ENCODE measurements around the gene TADA2A. TPM values are rescaled to one million over a fixed set of nuclear protein-coding genes. Genes with fewer than 3 reads are reported as not detected.

Gene TADA2A
- total RNA-seq, 1 experiment from 2014 or later, result 24.6 TPM

- no peak for DNase-seq (ENCODE audit: low read depth, low spot score)
- Histone ChIP-seq H3K27me3 (ENCODE audit: insufficient read depth, low read length) (no peaks in the 10 kb centered on the region), H3K9me2 (ENCODE audit: insufficient read depth) (no peaks in the 10 kb centered on the region), H3K36me3 (ENCODE audit: control insufficient read depth in 1 of 2, insufficient read depth in 2 of 2, low read length in 2 of 2) (no peaks in the 10 kb centered on the region; a peak in 1 of 4 replicates), H3K9me3 (ENCODE audit: control insufficient read depth in 1 of 2, insufficient read depth in 1 of 2, low read depth in 1 of 2, low read length in 2 of 2) (no peaks in the 10 kb centered on the region), H3K4me1 (ENCODE audit: control insufficient read depth in 1 of 2, insufficient read depth in 2 of 2, low read length in 2 of 2) (peaks cover 29 to 32% of the 10 kb centered on the region in 2 experiments), H3K27ac (ENCODE audit: low read depth, low read length) (no peak overlapping the region), H3K9ac (ENCODE audit: low read length) (no peak overlapping the region), H3K79me2 (ENCODE audit: insufficient read depth, low read length) (peaks cover 32% of the 10 kb centered on the region), H4K20me1 (ENCODE audit: insufficient read depth) (no peaks in the 10 kb centered on the region), H2AFZ (ENCODE audit: low read depth, low read length, poor library complexity, severe bottlenecking) (no peak overlapping the region), H3K4me3 (replicated peaks in 1 of 2; ENCODE audit: low read depth in 1 of 2, low read length in 2 of 2) (no peak overlapping the region), H3K4me2 (ENCODE audit: low read length) (no peak overlapping the region)
- intact Hi-C loops (cut with micrococcal nuclease), result no loop called here
- ATAC-seq, result no peak
- POLR2A ChIA-PET, result no interaction called here
- BruUV-seq (replicated peaks), result no TSS peak
- RAD21 ChIA-PET (ENCODE audit: low non-redundant PET in 1 of 2, low total read pairs in 2 of 2, uncharacterized antibody in 2 of 2, unreplicated experiment in 2 of 2), result no interaction called here
- CTCF ChIA-PET, result interaction anchor here (5.2 kb wide), 1 partner anchor 13 kb away, joined by 32 read pairs; no protein-coding TSS in a partner anchor
- TF ChIP-seq REST (IDR thresholded peaks at IDR 0.05; ENCODE audit: low read depth) (no peak), CEBPB (IDR thresholded peaks at IDR 0.05; ENCODE audit: low read depth) (no peak), TCF7L2 (IDR thresholded peaks at IDR 0.05; ENCODE audit: borderline replicate concordance, extremely low read depth, insufficient read depth, insufficient read length) (no peak), SP1 (IDR thresholded peaks at IDR 0.05; ENCODE audit: low read depth) (no peak), RAD21 (IDR thresholded peaks at IDR 0.05; ENCODE audit: low read depth) (no peak), SRF (IDR thresholded peaks at IDR 0.05; ENCODE audit: low read depth) (no peak), POLR2AphosphoS5 (IDR thresholded peaks at IDR 0.05; ENCODE audit: low read depth, low read length) (no peak), JUND (IDR thresholded peaks at IDR 0.05) (no peak), EZH2phosphoT487 (IDR thresholded peaks at IDR 0.05; ENCODE audit: borderline replicate concordance) (no peak), YY1 (IDR thresholded peaks at IDR 0.05; ENCODE audit: extremely low read depth, insufficient replicate concordance, low read depth, low read length) (no peak), CTCF (IDR thresholded peaks at IDR 0.05 in 2 of 3, conservative IDR thresholded peaks at IDR 0.05 in 1 of 3; ENCODE audit: borderline replicate concordance in 1 of 3, insufficient read depth in 1 of 3, low read depth in 2 of 3, low read length in 2 of 3) (no peak), POLR2A (IDR thresholded peaks at IDR 0.05; ENCODE audit: borderline replicate concordance, extremely low read depth, insufficient read depth, insufficient read length) (no peak), EGR1 (IDR thresholded peaks at IDR 0.05; ENCODE audit: low read depth) (no peak), FOSL1 (IDR thresholded peaks at IDR 0.05; ENCODE audit: low read depth) (no peak), ATF3 (IDR thresholded peaks at IDR 0.05) (no peak), ZFX (IDR thresholded peaks at IDR 0.05) (no peak)
These were observed 46.1 kb upstream of the TADA2A start for GRCh38 chr17:37360632-37361031.
